Lower leg skin (tissue), 4 donors: Measurements from ENCODE around the gene PRCC. TPM values are rescaled to one million over a fixed set of nuclear protein-coding genes. Genes with fewer than 3 reads are reported as not detected.

ENCODE experiments used
- DNase-seq, 2 donors: peaks; one replicate each; pipeline ENCODE4 v3.0.0-alpha.2; 2019; ENCODE audit warnings: low spot score in 2 of 2
- H3K4me3 ChIP-seq: fragments of 200-600 bp; sonication (generic); 2 replicates; pipeline ENCODE4 v1.5.1; 2017; ENCODE audit warnings: mild to moderate bottlenecking, low read depth; ENCODE audit not compliant: poor library complexity, severe bottlenecking
- POLR2A ChIP-seq, 2 donors: fragments of 450-650 bp; IDR thresholded peaks; one replicate each; pipeline ENCODE4 v1.6.1; 2016 to 2017; ENCODE audit warnings: antibody characterized with exemption in 2 of 2, mild to moderate bottlenecking in 1 of 2, moderate library complexity in 1 of 2
- WGBS, 2 donors: methylation state at CpG; one replicate each; pipeline ENCODE4 v1.1.5; 2018; 5-methylcytosine and 5-hydroxymethylcytosine counted together
- intact Hi-C: fragments of 100-400 bp; cut with DNase I; formaldehyde crosslinking; loops from one replicate; pipeline ENCODE4 v1.15.0; 2023; ENCODE audit warnings: low total_unique reads
- total RNA-seq, 4 donors: library from RNA; depleted of rRNA; stranded (reverse); fragments of >200 nt; gene quantifications; one replicate each; pipeline ENCODE4 v1.1.0, GENCODE V29; 2016
- TF ChIP-seq, protein P1 (sequence below), 3 donors: fragments of 450-650 bp; IDR thresholded peaks; one replicate each; pipeline ENCODE4 v1.5.1; 2016; ENCODE audit warnings: antibody characterized with exemption in 3 of 3, mild to moderate bottlenecking in 3 of 3, moderate library complexity in 2 of 3

Gene PRCC
- total RNA-seq, 4 donors from 2014 or later, result 35.4 to 45.6 (median 38.8) TPM

DNA sequence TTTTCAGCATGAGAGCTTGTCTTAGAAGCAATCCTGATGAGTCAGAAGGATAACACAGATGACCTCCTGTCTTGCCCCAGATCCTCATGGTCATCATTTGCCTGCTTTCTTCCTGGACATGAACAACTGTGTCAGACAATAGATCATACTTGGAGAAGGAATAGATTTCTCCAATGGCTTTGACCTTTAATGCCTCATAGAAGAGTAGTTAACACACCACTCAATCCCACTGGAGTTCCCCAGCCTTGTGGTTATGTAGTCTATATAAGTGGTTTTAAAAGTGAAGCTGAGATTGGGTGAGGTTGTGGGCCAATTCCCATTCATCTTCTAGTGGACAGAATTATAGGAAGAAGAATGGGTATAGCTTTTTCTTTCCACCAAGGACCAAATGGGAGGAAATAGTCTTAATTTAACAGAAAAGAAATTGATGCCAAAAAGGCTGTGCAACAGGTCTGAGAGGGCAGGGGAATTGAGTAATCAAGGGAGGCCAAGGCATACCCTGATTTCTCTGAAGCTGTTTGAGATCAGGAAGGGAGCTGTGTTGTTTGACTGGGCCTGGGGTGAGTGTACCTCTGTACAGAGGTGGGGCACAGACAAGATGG lies 14.4 kb downstream of the PRCC start:
- intact Hi-C loops, result no loop called here
- TF ChIP-seq POLR2A (IDR thresholded peaks at IDR 0.05), result no peak
- TF ChIP-seq, protein P1, sequence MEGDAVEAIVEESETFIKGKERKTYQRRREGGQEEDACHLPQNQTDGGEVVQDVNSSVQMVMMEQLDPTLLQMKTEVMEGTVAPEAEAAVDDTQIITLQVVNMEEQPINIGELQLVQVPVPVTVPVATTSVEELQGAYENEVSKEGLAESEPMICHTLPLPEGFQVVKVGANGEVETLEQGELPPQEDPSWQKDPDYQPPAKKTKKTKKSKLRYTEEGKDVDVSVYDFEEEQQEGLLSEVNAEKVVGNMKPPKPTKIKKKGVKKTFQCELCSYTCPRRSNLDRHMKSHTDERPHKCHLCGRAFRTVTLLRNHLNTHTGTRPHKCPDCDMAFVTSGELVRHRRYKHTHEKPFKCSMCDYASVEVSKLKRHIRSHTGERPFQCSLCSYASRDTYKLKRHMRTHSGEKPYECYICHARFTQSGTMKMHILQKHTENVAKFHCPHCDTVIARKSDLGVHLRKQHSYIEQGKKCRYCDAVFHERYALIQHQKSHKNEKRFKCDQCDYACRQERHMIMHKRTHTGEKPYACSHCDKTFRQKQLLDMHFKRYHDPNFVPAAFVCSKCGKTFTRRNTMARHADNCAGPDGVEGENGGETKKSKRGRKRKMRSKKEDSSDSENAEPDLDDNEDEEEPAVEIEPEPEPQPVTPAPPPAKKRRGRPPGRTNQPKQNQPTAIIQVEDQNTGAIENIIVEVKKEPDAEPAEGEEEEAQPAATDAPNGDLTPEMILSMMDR (IDR thresholded peaks at IDR 0.05), result no peak
- peak in 1 of 2 donors; percentile 26 for DNase-seq

DNA sequence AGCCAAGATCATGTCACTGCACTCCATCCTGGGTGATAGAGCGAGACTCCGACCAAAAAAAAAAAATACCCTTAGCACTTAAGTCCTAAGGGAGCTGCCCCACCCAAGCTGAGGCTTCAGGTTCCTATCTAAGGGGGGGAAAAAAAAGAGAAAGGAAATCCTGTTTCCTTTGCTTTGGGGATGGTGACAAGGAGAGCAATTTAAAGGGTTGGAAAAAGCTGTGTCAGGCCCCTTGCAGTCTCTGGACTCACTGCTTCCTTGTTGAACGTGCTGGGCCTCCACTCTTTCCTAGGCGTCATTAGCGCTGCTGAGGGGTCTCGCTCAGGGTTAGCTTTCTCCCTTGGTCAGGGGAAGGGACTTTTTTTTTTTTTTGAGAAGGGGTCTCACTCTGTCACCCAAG lies 18.1 kb downstream of the PRCC start:
- H3K4me3 ChIP-seq, result no peak overlapping the region
- 88 to 91% methylated on average over 6 of the region's 6 CpGs for WGBS, 2 donors
- intact Hi-C loops, result no loop called here
- TF ChIP-seq, protein P1 (IDR thresholded peaks at IDR 0.05), result no peak
- peak in 1 of 2 donors; percentile 40 for DNase-seq

More for the DNA sequence above, 14.4 kb downstream of the PRCC start:
- no peak overlapping the region for H3K4me3 ChIP-seq

DNA sequence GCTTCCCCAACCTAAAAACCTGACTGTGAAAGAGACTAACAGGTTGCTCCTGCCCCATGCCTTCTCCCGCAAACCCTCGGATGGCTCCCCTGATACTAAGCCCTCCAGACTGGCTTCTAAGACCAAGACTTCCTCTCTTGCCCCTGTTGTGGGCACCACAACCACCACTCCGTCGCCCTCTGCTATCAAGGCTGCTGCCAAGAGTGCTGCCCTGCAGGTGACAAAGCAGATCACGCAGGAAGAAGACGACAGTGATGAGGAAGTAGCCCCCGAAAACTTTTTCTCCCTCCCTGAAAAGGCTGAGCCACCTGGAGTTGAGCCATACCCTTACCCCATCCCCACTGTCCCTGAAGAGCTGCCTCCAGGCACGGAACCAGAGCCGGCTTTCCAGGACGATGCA lies 19.3 kb downstream of the PRCC start:
- H3K4me3 ChIP-seq, result no peak overlapping the region
- TF ChIP-seq, protein P1 (IDR thresholded peaks at IDR 0.05), result no peak
- TF ChIP-seq POLR2A (IDR thresholded peaks at IDR 0.05), result no peak
- 86 to 91% methylated on average over 9 to 10 of the region's 10 CpGs for WGBS, 2 donors
- DNase-seq, result peak in 1 of 2 donors; percentile 61
- intact Hi-C loops, result no loop called here

DNA sequence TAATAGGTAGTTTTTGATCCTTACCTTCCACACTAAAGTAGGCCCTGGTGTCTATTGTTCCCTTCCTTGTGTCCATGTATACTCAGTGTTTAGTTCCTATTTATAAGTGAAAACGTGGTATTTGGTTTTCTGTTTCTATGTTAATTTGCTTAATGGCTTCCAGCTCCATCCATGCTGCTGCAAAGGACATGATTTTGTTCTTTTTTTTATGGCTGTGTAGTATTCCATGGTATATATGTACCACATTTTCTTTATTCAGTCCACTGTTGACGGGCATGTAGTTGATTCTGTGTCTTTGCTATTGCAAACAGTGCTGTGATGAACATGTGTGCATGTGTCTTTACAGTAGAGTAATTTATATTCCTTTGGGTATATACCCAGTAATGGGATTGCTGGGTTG lies 20.8 kb downstream of the PRCC start:
- TF ChIP-seq, protein P1 (IDR thresholded peaks at IDR 0.05), result no peak
- TF ChIP-seq POLR2A (IDR thresholded peaks at IDR 0.05), result no peak
- no peak overlapping the region for H3K4me3 ChIP-seq
- no peak for DNase-seq
- intact Hi-C loops, result no loop called here
- WGBS, 2 donors, result 87 to 90% methylated on average over 2 of the region's 2 CpGs

DNA sequence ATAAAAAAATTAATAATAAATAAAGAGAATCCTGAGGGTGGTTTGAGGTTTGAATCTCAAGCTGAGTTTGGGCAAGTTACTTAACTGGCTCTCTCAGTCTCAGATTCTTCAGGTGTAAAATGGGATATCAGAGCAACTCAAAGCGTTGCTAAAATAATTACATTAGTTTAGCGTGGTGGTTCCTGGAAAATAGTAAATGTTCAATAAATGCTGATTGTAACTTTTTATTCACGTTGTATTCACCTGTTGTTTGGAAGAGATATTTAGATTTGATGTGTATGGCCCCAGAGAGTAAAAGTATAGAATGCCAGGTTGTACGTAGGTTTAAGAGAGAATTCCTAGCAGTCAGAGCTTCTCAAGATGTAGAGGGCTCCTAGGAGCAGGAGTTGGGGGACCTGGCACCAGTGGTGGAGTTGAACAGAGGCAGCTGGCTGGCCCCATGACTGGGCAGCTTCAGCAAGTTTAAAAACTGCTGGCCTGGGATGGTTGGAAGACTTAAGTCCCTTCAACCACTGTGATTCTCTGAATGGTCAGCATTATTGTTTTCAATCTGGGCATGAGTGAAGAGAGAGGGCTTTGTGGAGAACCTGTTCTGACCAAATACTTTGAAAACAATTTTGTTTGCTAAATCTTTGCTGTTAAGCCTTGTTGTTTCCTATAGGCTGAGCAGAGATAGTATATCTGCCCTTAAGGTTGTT lies 22.4 kb downstream of the PRCC start:
- no peak for TF ChIP-seq POLR2A (IDR thresholded peaks at IDR 0.05)
- TF ChIP-seq, protein P1 (IDR thresholded peaks at IDR 0.05), result no peak
- H3K4me3 ChIP-seq, result no peak overlapping the region
- WGBS, 2 donors, result 93% methylated on average over 4 of the region's 4 CpGs
- peak in 1 of 2 donors; percentile 1 for DNase-seq
- intact Hi-C loops, result no loop called here
